A673 (cell line): ENCODE results near the gene BTBD16. TPM values are rescaled to one million over a fixed set of nuclear protein-coding genes. Genes with fewer than 3 reads are reported as not detected.

Experiments used
- BruUV-seq: library from RNA; stranded (reverse); fragments of 400-500 nt; replicated peaks from 2 replicates; lab custom pipeline; 2021; lab: Mats Ljungman, UMichigan
- CTCF ChIA-PET: fragments of 300-600 bp; sonication (Branson Sonifier 250); formaldehyde crosslinking; loops from one replicate; lab custom pipeline; 2022; ENCODE audit warnings: antibody characterized with exemption; lab: Charles Lee
- POLR2A ChIA-PET: fragments of 300-600 bp; sonication (Branson Sonifier 250); formaldehyde crosslinking; loops from one replicate; lab custom pipeline; 2022; ENCODE audit warnings: antibody characterized with exemption; ENCODE audit not compliant: low non-redundant PET; lab: Charles Lee
- DNase-seq: peaks from one replicate; pipeline ENCODE4 v3.0.0-alpha.2; 2015; ENCODE audit warnings: low spot score
- H3K27ac ChIP-seq: fragments of 200-600 bp; sonication (generic); 2 replicates; pipeline ENCODE4 v1.5.1; 2016; ENCODE audit warnings: mixed run types, low read depth, mild to moderate bottlenecking, mixed read lengths, antibody characterized with exemption, low read length; ENCODE audit not compliant: poor library complexity, severe bottlenecking
- H3K27me3 ChIP-seq: fragments of 200-600 bp; sonication (generic); replicated peaks from 2 replicates; pipeline ENCODE4 v1.6.1; 2017; ENCODE audit warnings: mixed run types, low read depth, mild to moderate bottlenecking, mixed read lengths, antibody characterized with exemption, low read length; ENCODE audit not compliant: insufficient read depth, poor library complexity
- H3K36me3 ChIP-seq: fragments of 200-600 bp; sonication (generic); 2 replicates; pipeline ENCODE4 v1.6.1; 2016; ENCODE audit warnings: mixed run types, mild to moderate bottlenecking, mixed read lengths, antibody characterized with exemption, low read length; ENCODE audit not compliant: insufficient read depth, poor library complexity, severe bottlenecking
- H3K4me1 ChIP-seq: fragments of 200-600 bp; sonication (generic); 2 replicates; pipeline ENCODE4 v1.6.1; 2017; ENCODE audit warnings: mixed run types, mild to moderate bottlenecking, mixed read lengths, antibody characterized with exemption, low read length; ENCODE audit not compliant: insufficient read depth, poor library complexity, severe bottlenecking
- H3K4me3 ChIP-seq: fragments of 200-600 bp; sonication (generic); 2 replicates; pipeline ENCODE4 v1.5.1; 2016; ENCODE audit warnings: low read depth, mixed run types, mild to moderate bottlenecking, mixed read lengths, low read length; ENCODE audit not compliant: poor library complexity, severe bottlenecking
- H3K9me3 ChIP-seq: fragments of 200-600 bp; sonication (generic); 2 replicates; pipeline ENCODE4 v1.6.1; 2016; ENCODE audit warnings: mixed run types, low read depth, mild to moderate bottlenecking, mixed read lengths, antibody characterized with exemption, low read length; ENCODE audit not compliant: poor library complexity, severe bottlenecking
- CTCF ChIP-seq: fragments of 300-800, 200-600 bp; sonication (generic); conservative IDR thresholded peaks from 2 replicates; pipeline ENCODE4 v1.5.1; 2017; ENCODE audit warnings: low read depth, mild to moderate bottlenecking, antibody characterized with exemption, low read length, moderate library complexity, mixed read lengths
- EZH2 ChIP-seq: fragments of 200-600 bp; sonication (generic); IDR thresholded peaks from 2 replicates; pipeline ENCODE4 v1.6.1; 2017; ENCODE audit warnings: borderline replicate concordance, low read depth, mild to moderate bottlenecking, mixed read lengths, antibody characterized with exemption, low read length; ENCODE audit not compliant: poor library complexity, severe bottlenecking
- intact Hi-C: fragments of 100-400 bp; cut with micrococcal nuclease; formaldehyde crosslinking; loops from one replicate; pipeline ENCODE4 v1.10.0; 2022; ENCODE audit not compliant: unreplicated experiment
- total RNA-seq: library from RNA; stranded (reverse); gene quantifications from 2 replicates; pipeline ENCODE4 v1.2.3, GENCODE V29; 2021

Gene BTBD16
- total RNA-seq, 1 experiment from 2014 or later = not detected

- ChIA-PET CTCF (no interaction called here), POLR2A (no interaction called here)
- H3K27me3 ChIP-seq = peaks cover 8% of the 10 kb centered on the region
- H3K27ac ChIP-seq = no peak overlapping the region
- H3K4me3 ChIP-seq = no peak overlapping the region
- H3K36me3 ChIP-seq = no peaks in the 10 kb centered on the region
- intact Hi-C loops = no loop called here
- TF ChIP-seq CTCF (no peak), EZH2 (no peak)
- no TSS peak for BruUV-seq
- no peak for DNase-seq
- peaks cover 17% of the 10 kb centered on the region for H3K9me3 ChIP-seq
- no peaks in the 10 kb centered on the region for H3K4me1 ChIP-seq
Measured at GRCh38 chr10:122265896-122266295, 5.2 kb upstream of the BTBD16 start.

- TF ChIP-seq CTCF = peak; percentile 96
- no peak for TF ChIP-seq EZH2
- ChIA-PET POLR2A (no interaction called here), CTCF (interaction anchor here (0.9 to 1.7 kb wide), 3 partner anchors 9 to 297 kb away, joined by 4 to 10 read pairs (median 4); no protein-coding TSS in a partner anchor)
- H3K27ac ChIP-seq = no peak overlapping the region
- intact Hi-C loops = no loop called here
- H3K36me3 ChIP-seq = no peaks in the 10 kb centered on the region
- no peaks in the 10 kb centered on the region for H3K4me1 ChIP-seq
- H3K4me3 ChIP-seq = no peak overlapping the region
- peaks cover 2% of the 10 kb centered on the region for H3K9me3 ChIP-seq
- H3K27me3 ChIP-seq = peaks cover 4% of the 10 kb centered on the region
- peak; percentile 41 for DNase-seq
- no TSS peak for BruUV-seq
Measured at GRCh38 chr10:122267849-122268737, 3.0 kb upstream of the BTBD16 start.

- CTCF ChIA-PET = interaction anchor here (0.9 to 1.7 kb wide), 3 partner anchors 10 to 296 kb away, joined by 4 to 10 read pairs (median 4); no protein-coding TSS in a partner anchor
- Histone ChIP-seq H3K36me3 (no peaks in the 10 kb centered on the region), H3K4me1 (no peaks in the 10 kb centered on the region), H3K4me3 (no peak overlapping the region), H3K27ac (no peak overlapping the region), H3K9me3 (no peaks in the 10 kb centered on the region), H3K27me3 (no peaks in the 10 kb centered on the region)
- no TSS peak for BruUV-seq
- DNase-seq = no peak
- intact Hi-C loops = no loop called here
- no peak for TF ChIP-seq CTCF
- no peak for TF ChIP-seq EZH2
- POLR2A ChIA-PET = no interaction called here
Measured at GRCh38 chr10:122269059-122269687, 1.9 kb upstream of the BTBD16 start.
